A673 (cell line): ENCODE data around the gene FAM162A. TPM values are rescaled to one million over a fixed set of nuclear protein-coding genes. Genes with fewer than 3 reads are reported as not detected.

ENCODE experiments used
- BruUV-seq: library from RNA; stranded (reverse); fragments of 400-500 nt; replicated peaks from 2 replicates; lab custom pipeline; 2021; lab: Mats Ljungman, UMichigan
- CTCF ChIA-PET: fragments of 300-600 bp; sonication (Branson Sonifier 250); formaldehyde crosslinking; loops from one replicate; lab custom pipeline; 2022; ENCODE audit warnings: antibody characterized with exemption; lab: Charles Lee
- POLR2A ChIA-PET: fragments of 300-600 bp; sonication (Branson Sonifier 250); formaldehyde crosslinking; loops from one replicate; lab custom pipeline; 2022; ENCODE audit warnings: antibody characterized with exemption; ENCODE audit not compliant: low non-redundant PET; lab: Charles Lee
- DNase-seq: peaks from one replicate; pipeline ENCODE4 v3.0.0-alpha.2; 2015; ENCODE audit warnings: low spot score
- H3K27ac ChIP-seq: fragments of 200-600 bp; sonication (generic); 2 replicates; pipeline ENCODE4 v1.5.1; 2016; ENCODE audit warnings: mixed run types, low read depth, mild to moderate bottlenecking, mixed read lengths, antibody characterized with exemption, low read length; ENCODE audit not compliant: poor library complexity, severe bottlenecking
- H3K27me3 ChIP-seq: fragments of 200-600 bp; sonication (generic); replicated peaks from 2 replicates; pipeline ENCODE4 v1.6.1; 2017; ENCODE audit warnings: mixed run types, low read depth, mild to moderate bottlenecking, mixed read lengths, antibody characterized with exemption, low read length; ENCODE audit not compliant: insufficient read depth, poor library complexity
- H3K36me3 ChIP-seq: fragments of 200-600 bp; sonication (generic); 2 replicates; pipeline ENCODE4 v1.6.1; 2016; ENCODE audit warnings: mixed run types, mild to moderate bottlenecking, mixed read lengths, antibody characterized with exemption, low read length; ENCODE audit not compliant: insufficient read depth, poor library complexity, severe bottlenecking
- H3K4me1 ChIP-seq: fragments of 200-600 bp; sonication (generic); 2 replicates; pipeline ENCODE4 v1.6.1; 2017; ENCODE audit warnings: mixed run types, mild to moderate bottlenecking, mixed read lengths, antibody characterized with exemption, low read length; ENCODE audit not compliant: insufficient read depth, poor library complexity, severe bottlenecking
- H3K4me3 ChIP-seq: fragments of 200-600 bp; sonication (generic); 2 replicates; pipeline ENCODE4 v1.5.1; 2016; ENCODE audit warnings: low read depth, mixed run types, mild to moderate bottlenecking, mixed read lengths, low read length; ENCODE audit not compliant: poor library complexity, severe bottlenecking
- H3K9me3 ChIP-seq: fragments of 200-600 bp; sonication (generic); 2 replicates; pipeline ENCODE4 v1.6.1; 2016; ENCODE audit warnings: mixed run types, low read depth, mild to moderate bottlenecking, mixed read lengths, antibody characterized with exemption, low read length; ENCODE audit not compliant: poor library complexity, severe bottlenecking
- CTCF ChIP-seq: fragments of 300-800, 200-600 bp; sonication (generic); conservative IDR thresholded peaks from 2 replicates; pipeline ENCODE4 v1.5.1; 2017; ENCODE audit warnings: low read depth, mild to moderate bottlenecking, antibody characterized with exemption, low read length, moderate library complexity, mixed read lengths
- EZH2 ChIP-seq: fragments of 200-600 bp; sonication (generic); IDR thresholded peaks from 2 replicates; pipeline ENCODE4 v1.6.1; 2017; ENCODE audit warnings: borderline replicate concordance, low read depth, mild to moderate bottlenecking, mixed read lengths, antibody characterized with exemption, low read length; ENCODE audit not compliant: poor library complexity, severe bottlenecking
- intact Hi-C: fragments of 100-400 bp; cut with micrococcal nuclease; formaldehyde crosslinking; loops from one replicate; pipeline ENCODE4 v1.10.0; 2022; ENCODE audit not compliant: unreplicated experiment
- total RNA-seq: library from RNA; stranded (reverse); gene quantifications from 2 replicates; pipeline ENCODE4 v1.2.3, GENCODE V29; 2021

The FAM162A gene
- total RNA-seq, 1 experiment from 2014 or later = 58.1 TPM

- TF ChIP-seq EZH2 (no peak), CTCF (no peak)
- Histone ChIP-seq H3K36me3 (peaks cover 26% of the 10 kb centered on the region), H3K9me3 (no peaks in the 10 kb centered on the region), H3K4me1 (no peaks in the 10 kb centered on the region), H3K27me3 (no peaks in the 10 kb centered on the region), H3K27ac (no peak overlapping the region), H3K4me3 (no peak overlapping the region)
- ChIA-PET CTCF (no interaction called here), POLR2A (no interaction called here)
- BruUV-seq = no TSS peak
- peak; percentile 27 for DNase-seq
- intact Hi-C loops = no loop called here
Measured at GRCh38 chr3:122403489-122403888, 19.5 kb downstream of the FAM162A start.

GRCh38 chr3:122405015-122405414, 21.0 kb downstream of the FAM162A start:
- peaks cover 33% of the 10 kb centered on the region for H3K36me3 ChIP-seq

GRCh38 chr3:122406198-122406597, 22.2 kb downstream of the FAM162A start:
- intact Hi-C loops = no loop called here
- CTCF ChIA-PET = no interaction called here

More at GRCh38 chr3:122405015-122405414, 21.0 kb downstream of the FAM162A start:
- no peaks in the 10 kb centered on the region for H3K27me3 ChIP-seq
- BruUV-seq = no TSS peak
- intact Hi-C loops = no loop called here
- ChIA-PET POLR2A (no interaction called here), CTCF (no interaction called here)
- H3K4me1 ChIP-seq = no peaks in the 10 kb centered on the region
- TF ChIP-seq EZH2 (no peak), CTCF (no peak)
- no peak for DNase-seq
- H3K9me3 ChIP-seq = no peaks in the 10 kb centered on the region
- H3K4me3 ChIP-seq = no peak overlapping the region
- H3K27ac ChIP-seq = no peak overlapping the region

More at GRCh38 chr3:122406198-122406597, 22.2 kb downstream of the FAM162A start:
- POLR2A ChIA-PET = no interaction called here
- Histone ChIP-seq H3K4me1 (no peaks in the 10 kb centered on the region), H3K4me3 (no peak overlapping the region), H3K9me3 (no peaks in the 10 kb centered on the region), H3K27me3 (no peaks in the 10 kb centered on the region), H3K27ac (no peak overlapping the region), H3K36me3 (peaks cover 36% of the 10 kb centered on the region)
- BruUV-seq = no TSS peak
- TF ChIP-seq EZH2 (no peak), CTCF (no peak)
- no peak for DNase-seq
